WTC11 (cell line): ENCODE results near the gene AP5M1.

ENCODE experiments used
- CTCF ChIP-seq: fragments of 200-600 bp; IDR thresholded peaks from 2 replicates; pipeline ENCODE4 v1.8.0; 2022; ENCODE audit warnings: antibody characterized with exemption
- JUN ChIP-seq: sonication (generic); formaldehyde crosslinking; IDR thresholded peaks from 2 replicates; pipeline ENCODE4 v1.8.0; 2023; ENCODE audit warnings: mild to moderate bottlenecking, missing genetic modification reagents
- NFE2L1 ChIP-seq: sonication (generic); formaldehyde crosslinking; IDR thresholded peaks from 2 replicates; pipeline ENCODE4 v1.8.1; 2023; ENCODE audit warnings: missing genetic modification reagents
- NR3C1 ChIP-seq: sonication (generic); formaldehyde crosslinking; conservative IDR thresholded peaks from 2 replicates; pipeline ENCODE4 v1.8.1; 2023; ENCODE audit warnings: low read depth, mild to moderate bottlenecking, missing genetic modification reagents
- ZSCAN18 ChIP-seq: fragments of 250-450 bp; sonication (Bioruptor Pico); IDR thresholded peaks from 2 replicates; pipeline ENCODE4 v2.1.2; 2022; ENCODE audit warnings: mild to moderate bottlenecking, moderate library complexity

DNA sequence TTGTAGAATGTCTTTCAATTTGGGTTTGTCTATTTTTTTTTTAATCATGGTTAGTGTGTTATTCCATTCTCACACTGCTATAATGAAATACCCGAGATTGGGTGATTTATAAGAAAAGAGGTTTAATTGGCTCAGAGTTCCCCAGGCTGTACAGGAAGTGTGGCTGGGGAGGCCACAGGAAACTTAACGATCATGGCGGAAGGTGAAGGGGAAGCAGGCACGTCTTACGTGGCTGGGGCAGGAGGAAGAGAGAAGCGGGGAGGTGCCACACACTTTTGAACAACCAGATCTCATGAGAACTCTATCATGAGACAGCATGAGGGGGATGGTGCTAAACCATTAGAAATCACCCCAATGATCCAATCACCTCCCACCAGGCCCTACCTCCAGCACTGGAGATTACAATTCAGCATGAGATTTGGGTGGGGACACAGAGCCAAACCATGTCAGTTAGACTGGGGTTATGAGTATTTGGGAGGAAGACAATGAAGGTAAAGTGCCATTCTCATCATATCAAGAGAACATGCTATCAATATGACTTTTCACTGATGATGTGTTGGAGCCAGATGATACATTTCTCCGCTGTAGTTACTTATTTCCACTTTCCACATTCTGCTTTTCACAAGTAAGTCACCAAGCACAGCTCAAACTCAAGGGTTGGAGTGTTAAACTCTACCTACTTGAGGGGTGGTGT, 45.8 kb downstream of the AP5M1 start:
- no peak for TF ChIP-seq ZSCAN18 (CRISPR knock-in tag)
- TF ChIP-seq JUN (CRISPR knock-in tag): no peak
- TF ChIP-seq NFE2L1 (CRISPR knock-in tag): no peak
- no peak for TF ChIP-seq NR3C1 (CRISPR knock-in tag)
- TF ChIP-seq CTCF: no peak
